ENCODE results near the gene AFF3.

The AFF3 gene

DNA sequence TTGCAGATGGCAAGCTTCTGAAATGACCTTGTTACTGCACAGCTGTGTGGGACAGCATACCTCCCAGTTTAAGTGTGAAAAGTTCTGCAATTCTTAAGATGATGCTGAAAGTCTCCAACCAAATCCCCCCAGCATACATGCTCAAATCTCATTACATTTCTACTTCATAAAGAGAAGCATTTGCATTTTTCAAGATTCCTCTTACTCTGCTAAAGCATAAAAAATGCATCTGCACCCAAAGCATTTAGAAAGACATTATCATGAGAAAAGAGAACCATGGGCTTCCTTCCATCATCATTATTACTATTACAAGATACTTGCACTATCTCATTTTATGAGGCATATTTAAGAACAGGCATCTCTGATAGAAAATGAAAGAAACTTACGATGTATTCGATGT, 415.7 kb downstream of the AFF3 start:
- DNase-seq = no peak

DNA sequence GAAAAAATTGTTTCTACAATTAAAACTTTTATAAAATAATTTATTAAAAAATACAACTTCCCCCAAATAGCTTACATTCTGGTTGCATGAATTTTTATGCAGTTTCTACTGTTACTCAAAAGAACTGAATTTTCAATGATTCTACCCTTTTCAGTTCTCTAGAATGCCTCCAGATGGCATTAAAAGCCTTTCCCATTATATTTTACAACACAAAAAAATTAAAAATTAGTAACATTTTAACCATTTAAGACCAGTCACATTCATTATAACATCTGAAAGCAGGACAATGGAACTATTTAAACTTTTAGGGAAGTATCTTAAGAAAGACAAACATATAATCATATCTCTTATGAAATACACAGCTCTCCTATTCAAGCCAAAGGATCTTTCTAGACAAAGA, 416.6 kb downstream of the AFF3 start:
- no peak for DNase-seq

DNA sequence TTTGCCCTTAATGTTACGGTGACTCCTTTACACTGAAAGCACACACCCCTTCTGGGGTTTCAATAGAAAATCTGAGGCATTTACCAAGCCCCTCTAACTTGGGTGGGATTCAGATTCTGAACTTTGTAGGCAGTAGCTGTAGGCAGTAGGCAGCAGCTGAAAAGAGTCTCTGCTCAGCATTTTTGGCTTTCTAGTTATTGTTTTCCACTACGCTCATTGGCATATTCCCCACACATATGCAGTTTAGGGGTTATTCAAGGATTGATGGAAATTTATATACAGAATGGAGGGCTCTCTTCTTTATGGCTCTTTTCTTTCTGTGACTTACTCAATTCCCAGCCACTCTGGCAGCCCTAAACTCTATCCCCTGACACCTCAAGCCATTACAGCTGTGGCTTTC, 419.9 kb downstream of the AFF3 start:
- no peak for DNase-seq

DNA sequence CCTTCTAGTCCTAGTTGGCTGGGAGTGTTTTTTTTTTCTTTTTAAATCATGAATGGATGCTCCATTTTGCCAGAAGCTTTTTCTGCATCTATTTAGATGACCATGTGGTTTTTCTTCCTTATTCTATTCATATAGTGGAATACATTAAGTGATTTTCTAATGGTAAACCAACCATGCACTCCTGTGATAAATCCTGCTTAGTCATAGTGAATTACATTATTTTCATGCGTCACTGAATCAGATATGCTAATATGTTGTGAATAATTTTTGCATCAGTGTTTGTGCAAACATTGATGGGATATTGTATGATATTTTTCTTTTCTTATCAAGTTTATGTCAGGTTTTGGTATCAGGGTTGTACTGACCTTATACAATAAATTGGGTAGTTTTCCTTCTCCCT, 423.3 kb downstream of the AFF3 start:
- DNase-seq = no peak

DNA sequence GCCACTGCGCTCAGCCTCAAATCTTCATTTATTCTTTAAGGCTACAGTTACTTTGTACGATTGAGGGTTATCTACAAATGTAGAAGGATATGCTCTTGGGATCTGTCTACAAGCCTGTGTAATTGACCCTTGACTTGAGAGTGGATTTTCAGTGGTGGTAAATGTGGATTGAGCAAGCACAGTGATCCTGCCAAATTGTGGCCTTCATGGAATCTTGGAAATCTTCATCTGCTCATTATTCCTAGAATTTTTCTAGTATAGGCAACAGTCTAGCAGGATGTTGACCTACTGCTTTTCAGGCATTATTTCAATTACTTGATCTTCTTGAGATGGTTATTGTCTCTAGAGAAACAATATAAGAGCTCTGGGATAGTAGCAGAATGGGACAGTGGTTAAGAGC, 426.4 kb downstream of the AFF3 start:
- no peak for DNase-seq

DNA sequence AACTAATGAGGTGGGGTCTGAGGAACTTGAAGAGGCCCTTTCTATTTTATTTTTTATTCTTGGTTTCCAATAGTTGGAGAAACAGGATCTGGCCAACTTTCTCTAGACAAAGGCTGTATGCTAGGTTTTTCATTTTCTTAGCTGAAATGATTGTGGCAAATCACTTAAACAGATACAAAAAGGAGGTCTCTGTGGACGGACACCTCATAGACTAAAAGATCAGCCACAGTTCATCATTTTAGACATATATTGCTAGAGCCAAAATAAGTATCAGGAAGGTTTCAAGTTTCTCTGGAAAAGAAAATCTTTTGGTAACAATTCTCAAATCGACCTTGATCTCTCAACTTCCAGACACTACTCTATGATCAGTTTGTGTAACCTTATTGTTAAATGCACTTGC, 428.0 kb downstream of the AFF3 start:
- DNase-seq = no peak

DNA sequence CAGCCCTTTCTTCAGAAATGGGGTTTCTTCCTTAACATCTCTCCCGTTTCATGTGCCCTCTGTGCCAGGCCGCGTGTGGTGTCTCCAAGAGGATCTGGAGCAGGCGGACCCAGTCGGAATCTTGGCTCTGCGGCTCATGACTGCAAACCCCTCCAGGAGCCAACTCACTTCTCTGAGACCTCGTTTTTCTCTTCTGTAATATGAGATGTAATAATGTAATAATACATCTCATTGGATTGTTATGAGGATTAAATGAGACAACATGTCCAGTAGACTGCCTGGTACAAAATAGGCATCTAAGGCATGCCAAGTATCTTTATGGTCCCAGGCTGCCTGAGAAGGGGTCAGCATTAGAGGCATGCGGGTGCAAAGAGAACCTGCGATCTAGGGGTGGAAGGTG, 431.2 kb downstream of the AFF3 start:
- no peak for DNase-seq

DNA sequence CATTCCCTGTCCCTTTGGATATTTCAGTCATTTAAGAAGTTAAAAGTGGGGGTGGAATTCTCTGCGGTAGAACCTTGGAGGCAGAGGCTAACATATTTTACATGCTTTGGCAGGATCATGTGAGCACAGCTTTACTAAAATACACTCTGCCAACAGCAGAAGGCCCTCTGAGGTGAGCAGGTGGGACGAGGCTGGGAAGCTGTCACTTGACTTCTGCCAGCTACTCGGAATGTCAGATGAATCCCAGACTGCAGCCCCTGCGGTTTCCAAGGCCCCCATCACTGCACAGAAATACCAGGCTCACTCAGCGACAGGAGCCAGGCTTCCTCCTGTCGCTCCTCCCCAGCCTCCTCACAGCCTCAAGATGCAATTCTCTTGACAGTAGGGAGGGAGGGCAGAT, 431.7 kb downstream of the AFF3 start:
- DNase-seq = no peak

DNA sequence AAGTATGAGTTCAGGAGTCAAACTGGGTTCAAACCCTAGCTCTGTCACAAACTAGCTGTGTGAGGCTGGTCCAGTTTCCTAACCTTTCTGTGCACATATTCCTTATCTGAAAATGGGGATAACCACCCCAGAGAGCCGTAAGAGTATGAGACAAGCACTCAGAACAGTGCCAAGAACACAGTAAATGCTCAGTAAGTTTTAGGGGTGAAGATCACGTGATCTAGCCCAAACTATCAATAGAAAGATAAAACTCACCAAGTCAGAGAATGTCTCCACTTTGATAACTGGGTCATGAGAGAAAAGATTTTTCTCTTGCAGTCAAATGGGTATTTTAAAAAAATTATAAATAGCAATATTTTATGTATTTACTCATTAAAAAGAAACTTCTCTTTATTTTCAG, 433.2 kb downstream of the AFF3 start:
- DNase-seq = no peak

DNA sequence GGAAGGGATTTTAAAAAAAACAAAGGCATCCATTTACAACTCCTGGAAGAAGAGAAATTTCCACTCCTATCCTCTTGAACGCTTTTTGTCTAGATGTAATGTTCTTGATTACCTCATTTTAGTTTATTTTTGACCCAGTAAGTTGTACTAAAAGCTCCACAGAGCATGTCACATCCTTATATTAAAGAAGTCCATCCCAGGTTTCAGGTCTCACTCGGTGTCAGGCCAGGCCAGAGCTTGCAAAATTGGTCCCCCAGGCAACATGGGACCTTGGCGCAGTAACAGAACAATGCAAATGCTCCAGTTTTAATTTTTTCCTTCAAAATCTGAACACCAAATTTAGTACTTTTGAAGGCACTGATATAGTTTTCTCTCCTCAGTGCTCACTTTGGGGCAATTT, 434.2 kb downstream of the AFF3 start:
- DNase-seq = no peak

DNA sequence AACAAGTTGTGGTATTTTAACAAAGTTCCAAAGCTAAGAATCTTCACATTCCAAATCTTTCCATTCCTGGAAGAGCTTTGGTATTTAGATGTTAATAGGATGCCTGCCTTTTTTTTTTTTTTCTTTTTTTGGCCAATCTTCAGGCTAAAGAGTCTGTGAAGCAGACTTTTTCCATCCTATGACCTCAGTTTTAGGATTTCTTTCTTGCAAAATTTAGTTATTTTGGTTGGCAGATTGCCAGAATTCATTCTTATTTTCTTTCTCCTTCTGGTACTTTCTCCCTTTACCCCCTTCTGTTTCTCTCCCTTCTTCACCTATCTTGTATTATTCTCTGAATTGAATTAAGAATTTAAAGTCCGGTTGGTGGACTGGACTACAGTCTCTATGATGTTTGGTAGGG, 434.8 kb downstream of the AFF3 start:
- no peak for DNase-seq

DNA sequence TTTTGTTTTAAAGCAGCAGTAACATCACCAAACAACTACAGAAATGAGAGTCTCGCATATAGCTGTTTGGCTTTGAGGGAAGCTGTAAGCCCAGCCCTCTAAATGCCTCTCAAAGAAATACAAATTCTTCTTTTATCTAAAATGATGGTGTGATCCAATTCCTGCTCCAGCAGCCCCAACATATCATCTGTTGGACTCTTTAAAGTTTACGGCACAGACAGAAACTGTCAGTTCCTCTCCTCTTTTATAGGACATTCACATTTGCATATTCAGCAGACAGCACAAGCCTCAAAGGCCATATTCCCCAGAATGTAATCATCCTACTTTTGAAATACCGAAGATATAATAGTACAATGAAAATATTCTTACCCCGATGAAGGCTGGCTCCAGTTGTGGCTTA, 435.7 kb downstream of the AFF3 start:
- no peak for DNase-seq

DNA sequence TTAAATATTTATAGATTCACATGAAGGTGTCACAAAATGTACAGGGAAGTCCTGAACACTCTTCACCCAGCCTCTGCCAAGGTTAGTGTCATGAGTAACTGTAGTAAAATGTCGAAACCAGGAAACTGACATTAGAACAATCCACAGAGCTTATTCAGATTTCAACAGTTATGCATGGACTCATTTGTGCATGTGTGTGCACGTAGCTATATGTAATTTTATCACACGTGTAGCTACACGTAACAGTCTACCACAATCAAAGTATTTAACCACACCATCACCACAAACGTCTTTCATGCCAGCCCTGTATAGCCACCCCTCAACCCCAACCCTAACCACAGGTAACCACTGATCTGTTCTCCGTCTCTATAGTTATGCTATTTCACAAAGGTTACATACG, 440.9 kb downstream of the AFF3 start:
- DNase-seq = no peak

DNA sequence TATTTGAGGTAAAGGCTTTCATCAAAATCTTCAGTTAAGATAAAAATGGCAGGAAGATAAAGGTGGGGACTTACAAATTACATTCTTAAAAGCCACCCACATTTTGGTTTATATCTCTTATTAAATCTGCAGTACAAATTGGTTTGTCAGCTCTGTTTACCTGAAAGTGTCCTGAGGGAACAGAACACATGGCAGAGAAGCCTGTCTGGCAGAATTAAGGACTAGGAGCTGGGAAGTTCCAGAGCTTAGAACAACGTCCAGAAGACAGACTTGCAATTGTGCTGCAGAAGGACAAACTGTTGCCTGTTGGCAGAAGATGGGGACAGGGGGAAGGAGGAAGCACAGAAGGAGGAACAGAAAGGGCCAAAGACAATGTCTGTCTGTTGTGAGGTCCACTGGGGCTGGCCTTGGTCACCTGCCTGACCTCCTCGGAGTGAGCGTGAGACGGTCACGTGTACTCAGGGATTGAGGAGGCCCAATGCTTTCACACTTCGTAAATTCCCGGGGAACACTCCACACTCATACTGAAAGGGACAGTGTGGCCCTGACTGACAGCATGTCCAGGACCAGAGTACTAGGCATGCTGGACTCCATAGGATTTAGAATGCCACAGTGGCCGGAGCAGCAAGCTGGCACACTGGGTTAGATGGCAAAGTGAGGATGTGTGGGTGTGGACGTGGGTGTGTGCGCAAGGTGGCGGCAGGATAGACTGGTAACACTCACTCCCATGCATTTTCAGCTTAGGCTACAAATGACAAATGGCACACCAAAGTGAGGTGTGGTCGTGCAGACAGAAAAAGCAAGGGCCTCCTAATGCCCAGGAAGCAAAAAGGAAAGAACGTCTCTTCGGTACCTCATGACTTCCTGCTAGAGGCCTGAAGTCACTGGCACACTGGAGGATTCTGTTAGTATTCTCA, 441.6 kb downstream of the AFF3 start:
- no peak for DNase-seq

DNA sequence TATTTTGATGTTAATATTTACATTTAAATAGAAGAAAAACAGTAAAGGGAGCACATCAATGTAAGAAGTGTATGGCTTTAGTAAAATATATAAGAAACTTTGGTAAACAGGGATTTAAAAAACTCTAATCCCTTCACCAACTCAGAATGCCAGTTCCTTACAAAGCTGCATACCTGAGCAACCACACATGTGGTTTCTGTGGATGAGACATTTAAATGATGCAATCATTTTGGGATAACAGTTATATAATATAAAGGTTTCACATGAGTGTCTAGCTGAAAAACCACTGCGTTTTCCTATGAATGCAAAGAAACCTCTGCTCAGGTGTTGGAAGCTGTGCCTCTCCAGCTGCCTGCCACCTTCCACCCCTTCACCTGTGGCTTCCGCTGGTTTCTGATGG, 443.5 kb downstream of the AFF3 start:
- no peak for DNase-seq

DNA sequence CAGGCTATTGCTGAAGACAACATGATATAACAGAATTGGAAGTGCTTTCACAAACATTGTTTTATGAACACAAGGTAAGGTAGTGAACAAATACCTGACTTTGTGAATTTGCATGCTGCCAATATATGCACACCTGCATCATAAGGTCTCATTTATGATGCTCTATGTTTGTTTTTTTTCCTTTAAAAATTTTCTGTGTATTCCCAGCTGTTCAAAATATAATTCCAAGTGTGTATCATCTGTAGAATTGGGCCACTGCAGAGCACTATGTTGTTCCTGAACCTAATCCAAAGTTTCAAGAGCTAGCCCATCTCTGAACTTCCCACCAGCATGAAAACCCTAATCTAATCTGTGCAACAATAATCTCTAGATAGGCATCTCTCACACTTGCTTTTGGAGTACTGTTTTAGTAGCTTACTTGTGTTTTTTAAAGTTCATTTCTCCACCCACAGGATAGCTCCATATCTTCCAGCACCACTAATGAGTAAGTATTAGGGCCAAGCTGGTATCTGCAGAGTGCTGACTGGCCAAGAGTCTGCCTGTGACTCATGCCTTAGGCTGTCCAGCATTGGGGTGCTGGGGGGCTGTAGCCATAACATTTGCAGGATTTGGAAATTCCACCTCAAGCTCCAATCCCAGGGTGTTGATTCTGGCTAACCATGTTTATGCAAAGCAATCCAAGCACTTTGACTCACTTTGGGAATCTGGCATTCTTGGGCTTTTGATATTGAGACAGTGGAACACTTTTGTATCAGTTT, 444.4 kb downstream of the AFF3 start:
- no peak for DNase-seq

DNA sequence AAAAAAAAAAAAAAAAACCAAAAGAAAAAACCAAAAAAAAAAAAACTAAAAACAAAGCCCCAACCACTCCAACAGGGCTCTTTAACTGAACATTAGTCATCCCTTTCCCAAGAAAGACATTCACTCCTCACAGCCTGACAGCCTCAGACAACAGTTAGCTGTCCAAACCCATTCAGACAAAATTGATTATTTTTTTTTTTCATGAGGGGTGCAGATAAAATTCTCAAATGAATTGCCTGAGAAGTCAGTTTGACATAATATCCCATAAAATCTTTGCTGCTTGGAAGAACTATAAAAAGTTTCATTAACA, 446.5 kb downstream of the AFF3 start:
- DNase-seq = no peak

DNA sequence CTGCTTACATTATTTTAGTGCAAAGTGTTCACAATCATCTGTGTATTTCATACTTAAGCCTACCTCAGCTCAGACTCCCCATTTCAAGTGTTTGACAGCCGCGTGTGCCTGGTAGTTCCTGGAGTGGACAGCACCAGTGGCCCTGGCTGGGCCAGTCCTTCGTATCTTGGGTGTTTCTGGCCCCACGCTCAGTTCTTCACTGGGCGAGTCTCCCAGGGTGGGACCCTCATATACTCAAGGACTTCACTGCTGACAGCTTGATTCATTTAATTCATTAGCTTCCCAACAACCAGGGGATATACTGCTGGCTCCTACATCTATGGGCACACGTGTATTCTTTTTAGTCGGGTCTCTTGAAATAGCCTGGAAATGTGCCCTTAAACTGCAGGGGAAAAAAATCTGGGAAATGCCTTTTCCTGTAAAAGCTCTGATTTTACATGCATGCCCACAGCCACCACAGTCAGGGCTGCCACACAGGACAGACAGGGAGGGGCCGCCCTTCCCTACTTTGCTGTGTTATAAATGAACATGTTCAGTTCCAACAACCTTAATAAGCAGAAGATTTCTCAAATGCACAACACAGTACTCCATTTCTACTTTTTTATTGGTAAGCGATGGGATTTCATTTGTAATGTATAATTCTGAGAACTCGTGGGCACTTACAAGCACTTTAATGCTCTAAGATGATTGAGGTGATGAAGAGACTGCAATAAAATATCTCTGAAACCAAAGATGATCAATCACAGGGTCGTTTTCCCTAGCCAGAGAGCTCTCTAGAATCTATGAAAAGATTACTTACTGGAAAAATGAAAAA, 447.1 kb downstream of the AFF3 start:
- DNase-seq = no peak

DNA sequence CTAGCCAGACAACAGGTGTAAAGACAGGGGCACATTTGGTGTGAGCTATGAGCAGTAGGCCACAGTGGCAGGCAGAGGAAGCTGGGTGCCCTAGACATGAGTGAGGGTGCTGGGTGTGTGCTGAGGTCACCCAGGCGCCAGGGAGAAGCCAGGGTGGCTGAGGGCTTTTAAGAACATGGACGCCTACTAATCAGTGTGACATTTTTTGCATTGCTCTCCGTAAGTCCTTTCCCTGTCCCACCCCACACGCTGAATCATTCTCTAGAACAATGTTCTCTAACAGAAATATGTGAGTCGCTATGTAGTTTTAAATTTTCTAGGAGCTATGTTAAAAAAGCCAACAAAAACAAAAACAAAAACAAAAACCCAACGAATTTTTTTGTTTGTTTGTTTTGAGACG, 448.1 kb downstream of the AFF3 start:
- DNase-seq = no peak

DNA sequence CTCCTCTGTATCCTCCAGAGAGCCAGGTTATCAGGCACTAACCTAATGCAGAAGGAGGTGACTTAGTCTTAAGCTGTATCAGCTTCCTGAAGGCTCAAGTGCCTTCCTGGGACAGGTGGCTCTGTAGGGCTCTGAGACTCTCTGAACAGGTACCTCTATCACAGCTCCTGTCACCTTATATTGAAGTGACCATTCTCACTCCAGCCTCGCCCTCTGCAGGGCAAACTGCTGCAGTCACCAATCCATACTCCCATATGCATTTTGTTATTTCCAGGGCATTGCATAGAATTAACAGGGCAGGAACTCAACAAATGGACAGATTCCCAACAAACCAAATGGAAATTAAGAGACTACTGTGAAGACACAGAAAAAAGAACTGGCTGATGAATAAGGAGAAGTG, 449.6 kb downstream of the AFF3 start:
- no peak for DNase-seq

DNA sequence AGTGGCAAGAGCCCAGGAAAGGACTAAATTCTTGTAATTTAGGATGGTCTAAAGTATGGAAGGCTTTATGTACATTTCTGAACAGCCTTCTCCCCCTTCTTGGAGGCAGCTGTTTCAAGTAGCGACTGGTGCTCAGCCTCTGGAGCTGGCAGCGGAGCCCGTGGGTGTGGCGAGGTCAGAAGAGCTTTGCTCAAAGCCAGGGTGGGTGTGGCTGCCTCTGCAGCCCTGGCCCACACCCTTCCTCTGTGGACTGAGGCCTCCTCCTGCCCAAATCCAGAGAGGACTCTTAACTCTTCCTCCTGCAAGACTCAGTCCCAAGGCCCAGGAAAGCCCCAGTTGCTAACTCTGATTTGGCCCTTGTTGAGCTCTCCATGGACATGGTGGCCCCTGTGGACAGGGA, 450.5 kb downstream of the AFF3 start:
- no peak for DNase-seq

DNA sequence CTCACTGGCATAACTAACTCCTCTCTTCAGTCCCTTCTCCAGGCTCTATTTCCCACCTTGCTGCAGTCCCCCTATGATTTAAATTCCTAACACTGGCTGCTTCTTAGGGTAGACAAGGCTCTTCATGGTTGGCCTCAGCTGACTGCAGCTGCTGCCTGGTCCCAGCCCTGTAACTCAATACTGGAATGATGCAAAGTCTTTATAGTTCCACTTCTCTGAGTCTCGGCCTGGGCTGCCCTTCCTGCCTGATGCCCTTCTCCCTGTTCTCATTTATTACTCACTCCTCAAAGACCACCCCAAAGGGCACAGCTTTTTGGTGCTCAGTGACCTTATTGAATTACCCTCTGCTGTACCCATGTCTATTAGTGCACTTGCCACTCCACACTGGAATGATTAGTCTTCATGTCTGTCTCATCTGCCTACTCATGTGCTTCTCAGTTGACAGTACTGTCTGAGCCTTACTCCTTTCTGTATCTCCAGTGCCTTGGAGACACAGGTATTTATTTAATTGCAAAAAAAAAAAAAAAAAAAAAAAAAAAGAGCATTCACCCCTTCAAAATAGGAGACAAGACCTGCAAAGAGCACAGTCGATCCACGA, 453.1 kb downstream of the AFF3 start:
- DNase-seq = no peak

DNA sequence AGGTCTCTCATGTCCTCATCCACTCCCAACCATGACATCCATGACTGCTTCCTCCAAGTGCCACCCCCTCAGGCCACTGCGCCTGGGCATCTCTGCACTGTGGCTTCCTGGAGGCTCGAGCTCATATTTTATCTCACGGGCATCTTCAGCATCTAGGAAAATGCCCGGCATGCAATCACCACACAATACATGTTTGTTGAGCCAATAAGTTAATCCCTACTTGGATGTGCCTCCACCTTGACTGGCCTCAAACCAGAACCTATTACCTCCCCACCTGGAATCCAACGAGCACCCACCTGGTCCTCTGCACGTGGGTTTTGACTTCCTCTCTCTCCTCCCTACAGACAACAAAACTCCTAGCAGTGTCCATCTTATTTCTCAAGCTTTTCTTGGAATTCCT, 453.7 kb downstream of the AFF3 start:
- no peak for DNase-seq
